Liver (tissue), 9 donors: ENCODE measurements around the gene GAS7. TPM values are rescaled to one million over a fixed set of nuclear protein-coding genes. Genes with fewer than 3 reads are reported as not detected.

ENCODE experiments used
- DNase-seq: peaks from one replicate; pipeline ENCODE4 v3.0.0-alpha.2; 2017; ENCODE audit warnings: low spot score
- H3K27ac ChIP-seq, 2 donors: one replicate each; pipeline ENCODE4 v1.7.0; 2013; ENCODE audit warnings: inconsistent platforms in 2 of 2, low read length in 2 of 2, control low read depth in 1 of 2, low read depth in 1 of 2, mild to moderate bottlenecking in 1 of 2
- H3K27me3 ChIP-seq, 4 donors: one replicate each; pipeline versions ENCODE4 v1.6.1 to v1.7.0; 2013; ENCODE audit warnings: low read length in 3 of 4, inconsistent platforms in 1 of 4, mild to moderate bottlenecking in 1 of 4, moderate library complexity in 1 of 4; ENCODE audit not compliant: control insufficient read depth in 4 of 4, insufficient read depth in 4 of 4
- H3K36me3 ChIP-seq, 4 donors: one replicate each; pipeline versions ENCODE4 v1.6.1 to v1.7.0; 2013; ENCODE audit warnings: low read length in 3 of 4, mild to moderate bottlenecking in 3 of 4, low read depth in 1 of 4, moderate library complexity in 1 of 4; ENCODE audit not compliant: control insufficient read depth in 4 of 4, insufficient read depth in 3 of 4
- H3K4me1 ChIP-seq, 4 donors: one replicate each; pipeline versions ENCODE4 v1.6.1 to v1.7.0; 2013; ENCODE audit warnings: low read length in 3 of 4, mild to moderate bottlenecking in 3 of 4, moderate library complexity in 1 of 4; ENCODE audit not compliant: control insufficient read depth in 4 of 4, insufficient read depth in 4 of 4
- H3K4me3 ChIP-seq, 3 donors: one replicate each; pipeline versions ENCODE4 v1.6.1 to v1.7.0; 2013; ENCODE audit warnings: low read length in 3 of 3, control low read depth in 1 of 3, low read depth in 1 of 3, mild to moderate bottlenecking in 1 of 3
- H3K9ac ChIP-seq, 2 donors: one replicate each; pipeline ENCODE4 v1.7.0; 2013; ENCODE audit warnings: low read length in 2 of 2, mild to moderate bottlenecking in 2 of 2, moderate library complexity in 2 of 2, control low read depth in 1 of 2, low read depth in 1 of 2
- H3K9me3 ChIP-seq, 4 donors: one replicate each; pipeline versions ENCODE4 v1.6.1 to v1.7.0; 2013; ENCODE audit warnings: low read length in 3 of 4; ENCODE audit not compliant: control insufficient read depth in 4 of 4
- EGR1 ChIP-seq, 2 donors: IDR thresholded peaks; 2 replicates each; pipeline ENCODE4 v1.6.1; 2016 to 2018; ENCODE audit warnings: antibody characterized with exemption in 2 of 2, low read depth in 2 of 2
- FOXA1 ChIP-seq: IDR thresholded peaks from 2 replicates; pipeline ENCODE4 v1.6.1; 2016; ENCODE audit warnings: antibody characterized with exemption
- FOXA2 ChIP-seq: IDR thresholded peaks from 2 replicates; pipeline ENCODE4 v1.6.1; 2016; ENCODE audit warnings: antibody characterized with exemption
- GABPA ChIP-seq, 2 donors: IDR thresholded peaks in 1 of 2; conservative IDR thresholded peaks in 1 of 2; 2 replicates each; pipeline ENCODE4 v1.6.1; 2016; ENCODE audit warnings: antibody characterized with exemption in 2 of 2, mild to moderate bottlenecking in 1 of 2, moderate library complexity in 1 of 2
- HNF4A ChIP-seq, 2 donors: conservative IDR thresholded peaks; 2 replicates each; pipeline ENCODE4 v1.6.1; 2016; ENCODE audit warnings: antibody characterized with exemption in 2 of 2, mild to moderate bottlenecking in 2 of 2
- HNF4G ChIP-seq: IDR thresholded peaks from 2 replicates; pipeline ENCODE4 v1.6.1; 2016; ENCODE audit warnings: antibody characterized with exemption
- JUND ChIP-seq, 2 donors: IDR thresholded peaks; 2 replicates each; pipeline ENCODE4 v1.6.1; 2016; ENCODE audit warnings: antibody characterized with exemption in 2 of 2
- NR2F2 ChIP-seq: IDR thresholded peaks from 2 replicates; pipeline ENCODE4 v1.6.1; 2016; ENCODE audit warnings: antibody characterized with exemption
- RAD21 ChIP-seq, 2 donors: IDR thresholded peaks; 2 replicates each; pipeline ENCODE4 v1.6.1; 2016; ENCODE audit warnings: antibody characterized with exemption in 2 of 2, mild to moderate bottlenecking in 2 of 2
- RXRA ChIP-seq, 2 donors: IDR thresholded peaks; 2 replicates each; pipeline ENCODE4 v1.6.1; 2017 to 2018; ENCODE audit warnings: antibody characterized with exemption in 2 of 2, mild to moderate bottlenecking in 1 of 2
- SP1 ChIP-seq: IDR thresholded peaks from 2 replicates; pipeline ENCODE4 v1.6.1; 2018; ENCODE audit warnings: antibody characterized with exemption, mild to moderate bottlenecking
- TAF1 ChIP-seq: conservative IDR thresholded peaks from 2 replicates; pipeline ENCODE4 v1.6.1; 2016; ENCODE audit warnings: antibody characterized with exemption, mild to moderate bottlenecking
- YY1 ChIP-seq: IDR thresholded peaks from 2 replicates; pipeline ENCODE4 v1.6.1; 2016; ENCODE audit warnings: antibody characterized with exemption, mild to moderate bottlenecking
- WGBS: extraction: QIAGEN DNeasy Blood & Tissue Kit; methylation state at CpG from one replicate; pipeline ENCODE4 v1.1.7; 2013; 5-methylcytosine and 5-hydroxymethylcytosine counted together
- polyA plus RNA-seq, 2 donors: library from polyadenylated mRNA; stranded (reverse) in 1 of 2; unstranded in 1 of 2; fragments of 200-250 nt in 1 of 2; fragments of >200 nt in 1 of 2; fragmentation: Nextera tagmentation in 1 of 2; extraction: Ambion mirVana in 1 of 2; gene quantifications; one replicate each; pipeline versions ENCODE4 v1.2.1 to v1.2.3, GENCODE V29; 2013 to 2015
- total RNA-seq, 2 donors: library from RNA; depleted of rRNA; stranded (reverse); fragments of >200 nt; gene quantifications; one replicate each; pipeline ENCODE4 v1.2.3, GENCODE V29; 2014
- TF ChIP-seq, protein P1 (sequence below): IDR thresholded peaks from 2 replicates; pipeline ENCODE4 v1.6.1; 2016; ENCODE audit warnings: antibody characterized with exemption, mild to moderate bottlenecking
- TF ChIP-seq, protein P2 (sequence below): fragments of 150-350 bp; IDR thresholded peaks from 2 replicates; pipeline ENCODE4 v1.5.1; 2017; ENCODE audit warnings: improper control_type of control experiment, low read depth, low read length; ENCODE audit not compliant: missing input control
- TF ChIP-seq, protein P3 (sequence below): IDR thresholded peaks from 2 replicates; pipeline ENCODE4 v1.6.1; 2016; ENCODE audit warnings: antibody characterized with exemption
- TF ChIP-seq, protein P4 (sequence below): IDR thresholded peaks from 2 replicates; pipeline ENCODE4 v1.6.1; 2016; ENCODE audit warnings: antibody characterized with exemption
- donor health status: healthy.
- donor health status: healthy.
- donor health status: healthy.
- donor health status: healthy.
- donor health status: healthy.

The GAS7 gene
- total and polyA plus RNA-seq, 4 donors, result 0.79 to 6.1 (median 2.5) TPM

DNA sequence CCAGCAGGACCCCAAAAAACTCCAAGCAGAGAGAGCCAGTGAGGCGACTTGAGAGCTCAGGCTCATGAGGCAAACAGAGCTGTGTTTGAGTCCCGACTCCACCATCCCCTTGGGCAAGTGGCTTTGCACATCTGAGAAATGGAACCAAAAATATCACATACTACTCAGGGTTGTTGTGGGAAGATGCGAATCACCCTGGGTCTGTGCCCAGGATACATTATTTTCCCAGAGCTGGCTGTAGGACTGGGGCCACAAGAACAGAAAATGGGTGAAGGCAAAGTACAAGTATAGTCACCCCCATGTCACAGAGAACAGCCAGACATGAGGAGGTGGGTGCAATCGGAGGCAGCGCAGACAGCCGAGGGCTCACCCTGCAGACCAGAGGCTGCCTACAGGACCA, 127.3 kb downstream of the GAS7 start (continued):
- TF ChIP-seq, protein P1, sequence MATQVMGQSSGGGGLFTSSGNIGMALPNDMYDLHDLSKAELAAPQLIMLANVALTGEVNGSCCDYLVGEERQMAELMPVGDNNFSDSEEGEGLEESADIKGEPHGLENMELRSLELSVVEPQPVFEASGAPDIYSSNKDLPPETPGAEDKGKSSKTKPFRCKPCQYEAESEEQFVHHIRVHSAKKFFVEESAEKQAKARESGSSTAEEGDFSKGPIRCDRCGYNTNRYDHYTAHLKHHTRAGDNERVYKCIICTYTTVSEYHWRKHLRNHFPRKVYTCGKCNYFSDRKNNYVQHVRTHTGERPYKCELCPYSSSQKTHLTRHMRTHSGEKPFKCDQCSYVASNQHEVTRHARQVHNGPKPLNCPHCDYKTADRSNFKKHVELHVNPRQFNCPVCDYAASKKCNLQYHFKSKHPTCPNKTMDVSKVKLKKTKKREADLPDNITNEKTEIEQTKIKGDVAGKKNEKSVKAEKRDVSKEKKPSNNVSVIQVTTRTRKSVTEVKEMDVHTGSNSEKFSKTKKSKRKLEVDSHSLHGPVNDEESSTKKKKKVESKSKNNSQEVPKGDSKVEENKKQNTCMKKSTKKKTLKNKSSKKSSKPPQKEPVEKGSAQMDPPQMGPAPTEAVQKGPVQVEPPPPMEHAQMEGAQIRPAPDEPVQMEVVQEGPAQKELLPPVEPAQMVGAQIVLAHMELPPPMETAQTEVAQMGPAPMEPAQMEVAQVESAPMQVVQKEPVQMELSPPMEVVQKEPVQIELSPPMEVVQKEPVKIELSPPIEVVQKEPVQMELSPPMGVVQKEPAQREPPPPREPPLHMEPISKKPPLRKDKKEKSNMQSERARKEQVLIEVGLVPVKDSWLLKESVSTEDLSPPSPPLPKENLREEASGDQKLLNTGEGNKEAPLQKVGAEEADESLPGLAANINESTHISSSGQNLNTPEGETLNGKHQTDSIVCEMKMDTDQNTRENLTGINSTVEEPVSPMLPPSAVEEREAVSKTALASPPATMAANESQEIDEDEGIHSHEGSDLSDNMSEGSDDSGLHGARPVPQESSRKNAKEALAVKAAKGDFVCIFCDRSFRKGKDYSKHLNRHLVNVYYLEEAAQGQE, result no peak
- no peak for TF ChIP-seq SP1

DNA sequence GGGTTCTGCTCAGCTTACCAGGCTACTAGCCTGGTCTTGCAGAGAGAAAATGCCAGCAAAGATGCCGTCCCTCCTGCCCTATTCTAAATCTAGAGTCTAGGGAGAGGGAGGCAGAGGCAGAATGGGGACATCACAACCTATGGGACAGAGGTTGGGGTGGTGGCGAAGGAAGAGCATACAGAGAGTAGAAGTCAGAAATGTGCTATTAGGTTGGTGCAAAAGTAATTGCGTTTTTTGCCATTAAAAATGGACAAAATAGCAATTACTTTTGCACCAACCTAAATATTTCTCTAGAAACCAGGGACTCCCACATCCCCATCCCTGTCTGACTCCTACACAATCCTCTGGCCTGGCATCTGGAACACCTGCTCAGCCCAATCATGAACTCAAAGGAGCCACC, 127.7 kb downstream of the GAS7 start:
- H3K27me3 ChIP-seq, result peaks cover 0 to 4% (median 0%) of the 10 kb centered on the region in 4 donors
- H3K4me1 ChIP-seq, result no peaks in the 10 kb centered on the region
- no peaks in the 10 kb centered on the region for H3K36me3 ChIP-seq
- 75% methylated on average over 3 of the region's 3 CpGs for WGBS
- TF ChIP-seq GABPA (IDR thresholded peaks at IDR 0.05 in 1 of 2, conservative IDR thresholded peaks at IDR 0.05 in 1 of 2), result no peak
- no peak for TF ChIP-seq EGR1 (IDR thresholded peaks at IDR 0.05; ENCODE audit: low read depth in 2 of 2)
- TF ChIP-seq FOXA2, result no peak
- TF ChIP-seq JUND (IDR thresholded peaks at IDR 0.05), result no peak
- TF ChIP-seq, protein P2, sequence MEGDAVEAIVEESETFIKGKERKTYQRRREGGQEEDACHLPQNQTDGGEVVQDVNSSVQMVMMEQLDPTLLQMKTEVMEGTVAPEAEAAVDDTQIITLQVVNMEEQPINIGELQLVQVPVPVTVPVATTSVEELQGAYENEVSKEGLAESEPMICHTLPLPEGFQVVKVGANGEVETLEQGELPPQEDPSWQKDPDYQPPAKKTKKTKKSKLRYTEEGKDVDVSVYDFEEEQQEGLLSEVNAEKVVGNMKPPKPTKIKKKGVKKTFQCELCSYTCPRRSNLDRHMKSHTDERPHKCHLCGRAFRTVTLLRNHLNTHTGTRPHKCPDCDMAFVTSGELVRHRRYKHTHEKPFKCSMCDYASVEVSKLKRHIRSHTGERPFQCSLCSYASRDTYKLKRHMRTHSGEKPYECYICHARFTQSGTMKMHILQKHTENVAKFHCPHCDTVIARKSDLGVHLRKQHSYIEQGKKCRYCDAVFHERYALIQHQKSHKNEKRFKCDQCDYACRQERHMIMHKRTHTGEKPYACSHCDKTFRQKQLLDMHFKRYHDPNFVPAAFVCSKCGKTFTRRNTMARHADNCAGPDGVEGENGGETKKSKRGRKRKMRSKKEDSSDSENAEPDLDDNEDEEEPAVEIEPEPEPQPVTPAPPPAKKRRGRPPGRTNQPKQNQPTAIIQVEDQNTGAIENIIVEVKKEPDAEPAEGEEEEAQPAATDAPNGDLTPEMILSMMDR, result no peak
- no peak for TF ChIP-seq RXRA (IDR thresholded peaks at IDR 0.05)
- no peak for TF ChIP-seq TAF1
- TF ChIP-seq HNF4A (conservative IDR thresholded peaks at IDR 0.05), result no peak
- TF ChIP-seq FOXA1, result no peak
- TF ChIP-seq RAD21 (IDR thresholded peaks at IDR 0.05), result no peak
- TF ChIP-seq, protein P3, sequence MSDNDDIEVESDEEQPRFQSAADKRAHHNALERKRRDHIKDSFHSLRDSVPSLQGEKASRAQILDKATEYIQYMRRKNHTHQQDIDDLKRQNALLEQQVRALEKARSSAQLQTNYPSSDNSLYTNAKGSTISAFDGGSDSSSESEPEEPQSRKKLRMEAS, result no peak
- no peak for TF ChIP-seq YY1
- TF ChIP-seq HNF4G, result no peak
- TF ChIP-seq, protein P4, sequence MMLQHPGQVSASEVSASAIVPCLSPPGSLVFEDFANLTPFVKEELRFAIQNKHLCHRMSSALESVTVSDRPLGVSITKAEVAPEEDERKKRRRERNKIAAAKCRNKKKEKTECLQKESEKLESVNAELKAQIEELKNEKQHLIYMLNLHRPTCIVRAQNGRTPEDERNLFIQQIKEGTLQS, result no peak
- DNase-seq, result no peak
- no peak overlapping the region for H3K9ac ChIP-seq
- no peak overlapping the region for H3K4me3 ChIP-seq
- H3K9me3 ChIP-seq, result peaks cover 0 to 3% (median 0%) of the 10 kb centered on the region in 4 donors
- no peak overlapping the region for H3K27ac ChIP-seq

DNA sequence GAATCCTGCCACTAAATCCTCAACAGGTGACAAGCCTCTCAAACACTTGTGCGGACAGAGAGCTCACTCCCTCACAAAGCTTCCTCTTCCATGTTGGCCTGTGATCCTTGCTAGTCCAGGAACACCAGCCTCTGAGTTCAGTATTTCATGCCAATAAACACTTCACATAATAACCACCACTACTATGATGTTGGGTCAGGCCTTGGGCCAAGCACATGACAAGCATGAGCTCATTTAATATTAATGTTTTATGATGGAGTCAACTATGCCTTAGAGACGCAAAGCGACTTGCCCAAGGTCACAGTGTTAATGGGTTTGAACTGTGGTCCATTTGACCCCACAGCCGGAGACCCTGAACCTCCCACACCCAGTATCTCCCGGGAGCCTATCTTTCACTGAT, 129.1 kb downstream of the GAS7 start:
- DNase-seq, result no peak
- Histone ChIP-seq H3K9ac (no peak overlapping the region), H3K9me3 (peaks cover 1 to 3% (median 3%) of the 10 kb centered on the region in 4 donors), H3K36me3 (no peaks in the 10 kb centered on the region), H3K27ac (no peak overlapping the region), H3K4me1 (peaks cover 0 to 2% (median 0%) of the 10 kb centered on the region in 4 donors), H3K4me3 (no peak overlapping the region), H3K27me3 (peaks cover 0 to 4% (median 0%) of the 10 kb centered on the region in 4 donors)
- TF ChIP-seq, protein P4, result no peak
- TF ChIP-seq EGR1 (IDR thresholded peaks at IDR 0.05; ENCODE audit: low read depth in 2 of 2) (no peak), HNF4G (no peak), HNF4A (conservative IDR thresholded peaks at IDR 0.05) (no peak), GABPA (IDR thresholded peaks at IDR 0.05 in 1 of 2, conservative IDR thresholded peaks at IDR 0.05 in 1 of 2) (no peak), NR2F2 (no peak)
- TF ChIP-seq, protein P3, result no peak
- 71% methylated on average over 5 of the region's 5 CpGs for WGBS
